K562 (cell line): ENCODE results near the gene ASB2. TPM values are rescaled to one million over a fixed set of nuclear protein-coding genes. Genes with fewer than 3 reads are reported as not detected.

ENCODE experiments used
- ATAC-seq: fragments of 200-7000 bp; cut with Tn5 transposase; 3 replicates; pipeline ENCODE4 v1.9.1; 2020; ENCODE audit warnings: moderate library complexity
- BruUV-seq: library from RNA; stranded (reverse); fragments of 400-500 nt; replicated peaks from 2 replicates; lab custom pipeline; 2021; lab: Mats Ljungman, UMichigan
- CTCF ChIA-PET: fragments of 300-600 bp; formaldehyde crosslinking; extraction: SDS; loops from one replicate; lab custom pipeline; 2021; ENCODE audit warnings: low intra/inter-chr PET ratio; lab: Yijun Ruan, JAX
- POLR2A ChIA-PET: fragments of 300-600, 350-650 bp; sonication (Branson Sonifier 250); formaldehyde crosslinking; extraction: SDS; loops from one replicate; lab custom pipeline; 2021; ENCODE audit warnings: antibody characterized with exemption, inconsistent platforms; lab: Yijun Ruan, JAX
- DNase-seq, 4 experiments: peaks; one replicate each; pipeline versions ENCODE4 v3.0.0 to v3.0.0-alpha.2; 2011 to 2018; ENCODE audit warnings: low spot score in 3 of 4, mixed read lengths in 3 of 4; ENCODE audit errors: extremely low read depth in 1 of 4
- FAIRE-seq: peaks from 2 replicates; lab custom pipeline; 2011; peaks lifted over from hg19 to GRCh38; lab: Jason Lieb, UNC
- H2AFZ ChIP-seq: 2 replicates; pipeline ENCODE4 v1.6.0; 2011; ENCODE audit warnings: low read depth, low read length, control low read depth, inconsistent platforms
- H3K27ac ChIP-seq: fragments of 200-600 bp; 3 replicates; pipeline ENCODE4 v1.8.0; 2011; ENCODE audit warnings: low read depth, mild to moderate bottlenecking, control low read depth, inconsistent platforms, low read length, moderate library complexity, mixed read lengths; ENCODE audit errors: extremely low read depth
- H3K27me3 ChIP-seq, 2 experiments: fragments of 300-600 bp in 1 of 2; 2 replicates in 1 of 2; 3 replicates in 1 of 2; pipeline versions ENCODE4 v1.6.0 to v1.8.0; 2011; ENCODE audit warnings: inconsistent platforms in 2 of 2, low read length in 2 of 2, mild to moderate bottlenecking in 1 of 2, mixed read lengths in 1 of 2, moderate library complexity in 1 of 2; ENCODE audit not compliant: control insufficient read depth in 2 of 2, insufficient read depth in 2 of 2
- H3K36me3 ChIP-seq: fragments of 300-600 bp; 3 replicates; pipeline ENCODE4 v1.8.0; 2011; ENCODE audit warnings: mild to moderate bottlenecking, low read length, inconsistent platforms; ENCODE audit not compliant: control insufficient read depth, insufficient read depth
- H3K4me1 ChIP-seq, 2 experiments: fragments of 200-600 bp in 1 of 2; replicated peaks in 1 of 2; 2 replicates in 1 of 2; 3 replicates in 1 of 2; pipeline versions ENCODE4 v1.5.1 to v1.8.0; 2011; ENCODE audit warnings: inconsistent platforms in 2 of 2, low read length in 2 of 2, mild to moderate bottlenecking in 1 of 2, mixed read lengths in 1 of 2, moderate library complexity in 1 of 2; ENCODE audit not compliant: control insufficient read depth in 2 of 2, insufficient read depth in 2 of 2
- H3K4me2 ChIP-seq: 2 replicates; pipeline ENCODE4 v1.6.1; 2011; ENCODE audit warnings: low read length, control low read depth, inconsistent platforms, mixed read lengths; ENCODE audit not compliant: insufficient read depth
- H3K4me3 ChIP-seq: fragments of 200-600 bp; sonication (generic), shearing (Covaris generic); 2 replicates; pipeline ENCODE4 v1.5.1; 2016; ENCODE audit warnings: control low read depth, inconsistent platforms
- H3K79me2 ChIP-seq: fragments of 200-600 bp; 3 replicates; pipeline ENCODE4 v1.8.0; 2011; ENCODE audit warnings: low read length, inconsistent platforms; ENCODE audit not compliant: control insufficient read depth, insufficient read depth
- H3K9ac ChIP-seq, 2 experiments: 2 replicates each; pipeline versions ENCODE4 v1.6.0 to v1.6.1; 2011; ENCODE audit warnings: low read depth in 2 of 2, low read length in 2 of 2, control low read depth in 1 of 2, inconsistent platforms in 1 of 2, mild to moderate bottlenecking in 1 of 2, mixed read lengths in 1 of 2; ENCODE audit not compliant: insufficient read depth in 1 of 2
- H3K9me1 ChIP-seq: one replicate; pipeline ENCODE4 v1.6.0; 2011; ENCODE audit warnings: inconsistent platforms, mild to moderate bottlenecking, low read length, moderate library complexity; ENCODE audit not compliant: control insufficient read depth, insufficient read depth
- H3K9me3 ChIP-seq: replicated peaks from 2 replicates; pipeline ENCODE4 v1.5.1; 2011; ENCODE audit warnings: low read depth, low read length, inconsistent platforms; ENCODE audit not compliant: control insufficient read depth, insufficient read depth
- H4K20me1 ChIP-seq: replicated peaks from 2 replicates; pipeline ENCODE4 v1.6.1; 2011; ENCODE audit warnings: low read length, inconsistent platforms, mixed read lengths; ENCODE audit not compliant: control insufficient read depth, insufficient read depth
- CAMTA2 ChIP-seq: fragments of 250-450 bp; sonication (Bioruptor Pico); conservative IDR thresholded peaks from 2 replicates; pipeline ENCODE4 v1.5.1; 2022
- FOSL1 ChIP-seq: fragments of 200-800 bp; sonication (Bioruptor generic); conservative IDR thresholded peaks from 2 replicates; pipeline ENCODE4 v1.6.1; 2016; ENCODE audit warnings: missing genetic modification characterization, missing compliant biosample characterization
- IFI16 ChIP-seq: fragments of 250-450 bp; sonication (Bioruptor Pico); IDR thresholded peaks from 2 replicates; pipeline ENCODE4 v2.1.2; 2022; ENCODE audit warnings: mild to moderate bottlenecking, inconsistent platforms
- LARP7 ChIP-seq: fragments of 450-650 bp; IDR thresholded peaks from 2 replicates; pipeline ENCODE4 v1.6.1; 2016
- NCOA6 ChIP-seq: fragments of 450-650 bp; IDR thresholded peaks from 2 replicates; pipeline ENCODE4 v1.6.1; 2017; ENCODE audit warnings: mild to moderate bottlenecking
- NFE2L1 ChIP-seq: fragments of 450-650 bp; IDR thresholded peaks from 2 replicates; pipeline ENCODE4 v1.6.1; 2016; ENCODE audit warnings: missing genetic modification characterization, low read depth, mild to moderate bottlenecking, missing compliant biosample characterization, moderate library complexity, borderline replicate concordance
- POLR2A ChIP-seq: fragments of 450-650 bp; conservative IDR thresholded peaks from 2 replicates; pipeline ENCODE4 v1.6.1; 2016
- POLR2AphosphoS2 ChIP-seq: IDR thresholded peaks from 2 replicates; pipeline ENCODE4 v1.6.1; 2012; ENCODE audit warnings: low read length, improper control_type of control experiment
- PTBP1 ChIP-seq: fragments of 200-400 bp; formaldehyde crosslinking; IDR thresholded peaks from 2 replicates; pipeline ENCODE4 v1.6.1; 2017; ENCODE audit warnings: low read depth, low read length
- RFX1 ChIP-seq: fragments of 450-650 bp; IDR thresholded peaks from 2 replicates; pipeline ENCODE4 v1.6.1; 2016; ENCODE audit warnings: mild to moderate bottlenecking, moderate library complexity
- SOX6 ChIP-seq: fragments of 450-650 bp; IDR thresholded peaks from 2 replicates; pipeline ENCODE4 v1.6.1; 2014; ENCODE audit warnings: mild to moderate bottlenecking
- SP2 ChIP-seq: IDR thresholded peaks from 2 replicates; pipeline ENCODE4 v1.6.1; 2011; ENCODE audit warnings: mild to moderate bottlenecking, low read depth, low read length, moderate library complexity; ENCODE audit not compliant: poor library complexity, severe bottlenecking; ENCODE audit errors: extremely low read depth
- TARDBP ChIP-seq: fragments of 450-650 bp; IDR thresholded peaks from 2 replicates; pipeline ENCODE4 v1.6.1; 2016
- YY1 ChIP-seq, 3 experiments: IDR thresholded peaks; 2 replicates each; pipeline ENCODE4 v1.6.1; 2011; ENCODE audit warnings: low read length in 2 of 3, mild to moderate bottlenecking in 2 of 3, moderate library complexity in 2 of 3, borderline replicate concordance in 1 of 3, control low read depth in 1 of 3, low read depth in 1 of 3; ENCODE audit not compliant: insufficient read depth in 3 of 3, insufficient replicate concordance in 2 of 3, control insufficient read depth in 1 of 3, insufficient read length in 1 of 3; ENCODE audit errors: extremely low read depth in 1 of 3
- ZNF174 ChIP-seq: fragments of 250-450 bp; sonication (Bioruptor Pico); IDR thresholded peaks from 2 replicates; pipeline ENCODE4 v1.4.0; 2020; ENCODE audit warnings: mild to moderate bottlenecking
- ZNF589 ChIP-seq: fragments of 200-800 bp; sonication (Bioruptor generic); IDR thresholded peaks from 2 replicates; pipeline ENCODE4 v1.6.1; 2016; ENCODE audit warnings: low read depth, missing genetic modification characterization, missing compliant biosample characterization
- WGBS: fragments of 100-300 bp; shearing (Covaris generic); methylation state at CpG from one replicate; pipeline ENCODE4 v1.1.6; 2016; ENCODE audit warnings: low coverage, mixed read lengths; ENCODE audit not compliant: insufficient coverage; ENCODE audit errors: missing lambda C conversion rate; 5-methylcytosine and 5-hydroxymethylcytosine counted together
- in situ Hi-C: fragments of 300-500 bp; cut with MboI; formaldehyde crosslinking; loops from 4 replicates; pipeline ENCODE4 v1.15.0; 2018; ENCODE audit warnings: inconsistent platforms, mixed read lengths
- intact Hi-C: fragments of 100-400 bp; cut with micrococcal nuclease; formaldehyde crosslinking; loops from 2 replicates; pipeline ENCODE4 v1.14.2; 2022
- polyA plus RNA-seq, 8 experiments: library from polyadenylated mRNA; depleted of rRNA in 4 of 8; stranded (reverse) in 5 of 8; unstranded in 3 of 8; fragments of >200 nt; fragmentation: Nextera tagmentation in 2 of 8; fragmentation: Illumina TruSeq in 1 of 8; extraction: Ambion mirVana in 2 of 8; extraction: Trizol in 1 of 8; gene quantifications; 2 replicates each; pipeline versions ENCODE4 v1.2.1 to v1.2.3, GENCODE V29; 2011 to 2014; ENCODE audit warnings: inconsistent platforms in 1 of 8, missing spikeins in 1 of 8
- total RNA-seq, 7 experiments: library from RNA; depleted of rRNA in 6 of 7; stranded (reverse); fragments of >200 nt in 6 of 7; fragmentation: Illumina TruSeq in 2 of 7; extraction: Trizol in 2 of 7; gene quantifications; 2 replicates each; pipeline versions ENCODE4 v1.2.1 to v1.2.3, GENCODE V29; 2011 to 2021; ENCODE audit warnings: low replicate concordance in 1 of 7

The ASB2 gene
- total and polyA plus RNA-seq, 9 of the 15 experiments (the other 6 are each of a cell fraction or from before 2014, with no cell fraction given): not detected

DNA sequence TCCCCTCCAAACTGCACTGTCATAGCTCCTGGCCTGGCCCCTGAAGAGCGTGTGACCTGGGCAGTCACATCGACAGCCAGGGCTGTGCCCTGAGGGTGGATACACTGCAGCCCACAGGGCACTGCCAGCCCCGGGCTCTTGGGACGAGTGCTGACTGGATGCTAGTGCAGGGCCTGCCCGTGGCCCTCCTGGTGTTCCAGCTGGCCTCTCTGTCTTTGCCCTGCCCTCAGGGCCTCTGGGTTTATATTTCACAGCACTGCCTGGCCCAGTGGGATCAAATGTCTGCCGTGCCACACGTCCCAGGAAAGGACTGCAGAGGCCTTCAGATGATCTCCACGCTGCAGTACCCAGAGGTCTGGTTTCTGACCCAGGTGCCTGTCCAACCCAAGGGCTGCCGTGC is 10.6 kb upstream of the ASB2 start:
- WGBS: 0% methylated on average over 5 of the region's 9 CpGs
- Histone ChIP-seq H4K20me1 (no peaks in the 10 kb centered on the region), H3K4me2 (no peak overlapping the region), H3K36me3 (no peaks in the 10 kb centered on the region), H3K27me3 (peaks cover 0 to 23% of the 10 kb centered on the region in 2 experiments; a peak in 3 of 5 replicates), H3K4me1 (no peaks in the 10 kb centered on the region), H3K9ac (no peak overlapping the region), H3K79me2 (no peaks in the 10 kb centered on the region), H3K27ac (no peak overlapping the region), H3K9me3 (no peaks in the 10 kb centered on the region), H3K9me1 (peaks cover 2% of the 10 kb centered on the region), H2AFZ (no peak overlapping the region), H3K4me3 (no peak overlapping the region)
- POLR2A ChIA-PET: no interaction called here
- no peak for FAIRE-seq
- no TSS peak for BruUV-seq
- CTCF ChIA-PET: no interaction called here
- ATAC-seq: no peak
- DNase-seq: no peak
- intact Hi-C loops: no loop called here
- in situ Hi-C loops: no loop called here
- TF ChIP-seq TARDBP: no peak
- no peak for TF ChIP-seq ZNF589 (CRISPR knock-in tag)
- no peak for TF ChIP-seq FOSL1 (tag)
- no peak for TF ChIP-seq YY1 (IDR thresholded peaks at IDR 0.05; ENCODE audit: borderline replicate concordance in 1 of 3, control insufficient read depth in 1 of 3, extremely low read depth in 1 of 3, insufficient read depth in 3 of 3, insufficient read length in 1 of 3, insufficient replicate concordance in 2 of 3, low read depth in 1 of 3, low read length in 2 of 3)
- no peak for TF ChIP-seq CAMTA2 (CRISPR knock-in tag)
- no peak for TF ChIP-seq IFI16 (CRISPR knock-in tag)
- no peak for TF ChIP-seq SOX6
- no peak for TF ChIP-seq SP2
- no peak for TF ChIP-seq NCOA6
- no peak for TF ChIP-seq PTBP1
- TF ChIP-seq LARP7: no peak
- TF ChIP-seq ZNF174 (CRISPR knock-in tag): no peak
- no peak for TF ChIP-seq RFX1
- TF ChIP-seq NFE2L1 (tag): no peak
- no peak for TF ChIP-seq POLR2AphosphoS2
- no peak for TF ChIP-seq POLR2A
